ENCODE data around the gene RCN2.

DNA sequence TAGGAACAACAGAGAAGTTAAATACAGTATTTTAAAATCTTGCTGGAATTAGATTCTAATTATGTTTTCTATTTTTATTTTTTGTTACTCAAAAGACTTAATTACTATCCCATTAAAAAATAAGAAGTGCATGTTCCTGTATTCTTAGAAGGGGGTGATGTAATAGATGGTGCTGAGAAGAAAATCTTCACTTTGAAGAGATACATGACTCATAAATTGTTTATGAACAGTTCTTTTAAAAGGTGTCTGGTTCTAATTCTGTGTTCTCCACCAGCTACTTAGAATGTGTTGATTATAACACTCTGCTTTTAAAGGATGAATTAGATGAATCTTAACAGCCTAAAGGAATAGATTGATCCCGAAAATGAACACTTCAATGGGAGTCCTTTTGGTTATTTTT, 8.2 kb downstream of the RCN2 start:
- TF ChIP-seq POLR2AphosphoS5 (IDR thresholded peaks at IDR 0.05; ENCODE audit: insufficient read depth, low read depth, low read length) (no peak), MYC (IDR thresholded peaks at IDR 0.05; ENCODE audit: low read depth, low read length) (no peak)
